WTC11 (cell line): ENCODE data around the gene PLET1. TPM values are rescaled to one million over a fixed set of nuclear protein-coding genes. Genes with fewer than 3 reads are reported as not detected.

Source experiments
- CREM ChIP-seq: sonication (generic); formaldehyde crosslinking; IDR thresholded peaks from 2 replicates; pipeline ENCODE4 v1.8.1; 2022; ENCODE audit warnings: mild to moderate bottlenecking, missing genetic modification reagents, moderate library complexity
- ESRRA ChIP-seq: sonication (generic); formaldehyde crosslinking; IDR thresholded peaks from 2 replicates; pipeline ENCODE4 v1.8.1; 2022; ENCODE audit warnings: mild to moderate bottlenecking, missing genetic modification reagents, borderline replicate concordance
- GRHL2 ChIP-seq: fragments of 250-450 bp; sonication (Bioruptor Pico); IDR thresholded peaks from 2 replicates; pipeline ENCODE4 v1.8.0; 2022; ENCODE audit warnings: mild to moderate bottlenecking, moderate library complexity; ENCODE audit not compliant: insufficient replicate concordance, severe bottlenecking
- IRF2 ChIP-seq: sonication (generic); formaldehyde crosslinking; IDR thresholded peaks from 2 replicates; pipeline ENCODE4 v1.8.0; 2022; ENCODE audit warnings: low read depth, missing genetic modification reagents, borderline replicate concordance
- KAT7 ChIP-seq: sonication (generic); formaldehyde crosslinking; IDR thresholded peaks from 2 replicates; pipeline ENCODE4 v1.8.1; 2023; ENCODE audit warnings: missing genetic modification reagents, mild to moderate bottlenecking, borderline replicate concordance
- NFYB ChIP-seq: sonication (generic); formaldehyde crosslinking; conservative IDR thresholded peaks from 2 replicates; pipeline ENCODE4 v1.8.0; 2022; ENCODE audit warnings: low read depth, missing genetic modification reagents
- NR2C2 ChIP-seq: sonication (generic); formaldehyde crosslinking; IDR thresholded peaks from 2 replicates; pipeline ENCODE4 v1.8.0; 2022; ENCODE audit warnings: mild to moderate bottlenecking, missing genetic modification reagents
- OVOL2 ChIP-seq: fragments of 250-450 bp; sonication (Bioruptor Pico); IDR thresholded peaks from 2 replicates; pipeline ENCODE4 v1.9.0; 2021; ENCODE audit warnings: mild to moderate bottlenecking, borderline replicate concordance
- RORB ChIP-seq: fragments of 250-450 bp; sonication (Bioruptor Pico); IDR thresholded peaks from 2 replicates; pipeline ENCODE4 v1.9.0; 2021; ENCODE audit warnings: mild to moderate bottlenecking
- SMAD3 ChIP-seq: sonication (generic); formaldehyde crosslinking; IDR thresholded peaks from 2 replicates; pipeline ENCODE4 v1.8.0; 2022; ENCODE audit warnings: missing genetic modification reagents, mild to moderate bottlenecking, borderline replicate concordance
- SOX15 ChIP-seq: fragments of 250-450 bp; sonication (Bioruptor Pico); IDR thresholded peaks from 2 replicates; pipeline ENCODE4 v1.9.0; 2021; ENCODE audit warnings: mild to moderate bottlenecking
- SP1 ChIP-seq: sonication (generic); formaldehyde crosslinking; conservative IDR thresholded peaks from 2 replicates; pipeline ENCODE4 v1.8.1; 2022; ENCODE audit warnings: missing genetic modification reagents
- TEAD1 ChIP-seq: sonication (generic); formaldehyde crosslinking; IDR thresholded peaks from 2 replicates; pipeline ENCODE4 v1.8.0; 2022; ENCODE audit warnings: mild to moderate bottlenecking, missing genetic modification reagents
- ZNF121 ChIP-seq: sonication (generic); formaldehyde crosslinking; IDR thresholded peaks from 2 replicates; pipeline ENCODE4 v1.8.0; 2023; ENCODE audit warnings: missing genetic modification reagents
- ZNF219 ChIP-seq: sonication (generic); formaldehyde crosslinking; IDR thresholded peaks from 2 replicates; pipeline ENCODE4 v1.8.0; 2023; ENCODE audit warnings: missing genetic modification reagents, mild to moderate bottlenecking, borderline replicate concordance
- ZNF232 ChIP-seq: sonication (generic); formaldehyde crosslinking; IDR thresholded peaks from 2 replicates; pipeline ENCODE4 v1.8.0; 2022; ENCODE audit warnings: mild to moderate bottlenecking, missing genetic modification reagents
- total RNA-seq: library from RNA; stranded (reverse); gene quantifications from 3 replicates; pipeline ENCODE4 v1.2.3, GENCODE V29; 2021
- TF ChIP-seq, protein P1 (sequence below): sonication (generic); formaldehyde crosslinking; IDR thresholded peaks from 2 replicates; pipeline ENCODE4 v1.8.1; 2023; ENCODE audit warnings: mild to moderate bottlenecking, missing genetic modification reagents
- TF ChIP-seq, protein P2 (sequence below): sonication (generic); formaldehyde crosslinking; IDR thresholded peaks from 2 replicates; pipeline ENCODE4 v1.8.0; 2022; ENCODE audit warnings: mild to moderate bottlenecking, missing genetic modification reagents
- TF ChIP-seq, protein P3 (sequence below): sonication (generic); formaldehyde crosslinking; IDR thresholded peaks from 2 replicates; pipeline ENCODE4 v1.8.0; 2022; ENCODE audit warnings: missing genetic modification reagents
- TF ChIP-seq, protein P4 (sequence below): sonication (generic); formaldehyde crosslinking; IDR thresholded peaks from 2 replicates; pipeline ENCODE4 v1.8.1; 2023; ENCODE audit warnings: mild to moderate bottlenecking, missing genetic modification reagents, moderate library complexity
- TF ChIP-seq, protein P5 (sequence below): fragments of 250-450 bp; sonication (Bioruptor Pico); conservative IDR thresholded peaks from 2 replicates; pipeline ENCODE4 v1.9.0; 2021; ENCODE audit warnings: mild to moderate bottlenecking
- TF ChIP-seq, protein P6 (sequence below): sonication (generic); formaldehyde crosslinking; IDR thresholded peaks from 2 replicates; pipeline ENCODE4 v1.8.1; 2023; ENCODE audit warnings: mild to moderate bottlenecking, missing genetic modification reagents, borderline replicate concordance
- TF ChIP-seq, protein P7 (sequence below): fragments of 250-450 bp; sonication (Bioruptor Pico); IDR thresholded peaks from 2 replicates; pipeline ENCODE4 v1.9.0; 2021; ENCODE audit warnings: mild to moderate bottlenecking
- TF ChIP-seq, protein P8 (sequence below): sonication (generic); formaldehyde crosslinking; IDR thresholded peaks from 2 replicates; pipeline ENCODE4 v1.8.1; 2022; ENCODE audit warnings: mild to moderate bottlenecking, missing genetic modification reagents, moderate library complexity, borderline replicate concordance

PLET1 gene
- total RNA-seq, 1 experiment from 2014 or later: not detected

DNA sequence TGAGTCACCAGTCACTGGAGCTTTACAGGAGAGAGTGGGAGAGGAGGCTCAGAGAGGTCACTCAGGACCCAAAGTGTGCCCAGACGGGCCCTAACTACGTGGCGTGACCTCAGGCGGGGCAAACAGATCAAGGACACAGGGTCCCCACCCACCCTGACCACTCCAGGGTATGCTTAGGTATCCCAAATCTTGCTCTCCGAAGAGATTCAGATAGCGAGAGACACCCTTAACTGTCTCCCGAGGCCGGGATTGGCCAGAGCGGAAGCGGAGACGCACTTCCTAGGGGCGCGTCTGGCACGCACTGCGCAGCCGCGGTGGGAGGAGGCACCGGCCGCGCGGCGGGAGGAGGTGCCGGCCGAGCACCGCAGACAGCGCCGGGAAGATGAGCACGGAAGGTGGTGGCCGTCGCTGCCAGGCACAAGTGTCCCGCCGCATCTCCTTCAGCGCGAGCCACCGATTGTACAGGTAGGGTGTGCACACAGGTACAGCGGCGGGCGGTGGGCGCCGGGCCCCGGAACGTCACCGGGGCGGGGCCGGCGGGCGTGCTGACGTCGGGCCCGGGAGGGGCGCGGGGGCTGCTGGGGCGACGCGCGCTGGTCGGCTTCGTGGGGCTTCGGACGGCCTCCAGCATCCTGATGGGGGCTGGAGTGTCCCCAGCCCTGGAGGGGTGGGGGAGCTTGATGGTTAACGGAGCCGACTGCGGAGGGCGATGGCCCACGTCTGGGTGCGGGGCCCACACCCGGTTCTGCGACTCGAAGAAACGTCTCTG lies 34.4 kb downstream of the PLET1 start, which contains the start of gene PTS (continued):
- TF ChIP-seq NFYB (CRISPR knock-in tag) (no peak), SOX15 (CRISPR knock-in tag) (no peak), ZNF232 (0 out of 2 replicates have a peak, but pooled peaks have one; percentile 78), TEAD1 (CRISPR knock-in tag) (0 out of 2 replicates have a peak, but pooled peaks have one; percentile 31), NR2C2 (no peak), KAT7 (0 out of 2 replicates have a peak, but pooled peaks have one; percentile 80), GRHL2 (CRISPR knock-in tag) (no peak), ESRRA (CRISPR knock-in tag) (0 out of 2 replicates have a peak, but pooled peaks have one; percentile 49), IRF2 (CRISPR knock-in tag) (no peak), SP1 (CRISPR knock-in tag) (peak; percentile 86), ZNF121 (CRISPR knock-in tag) (no peak), CREM (CRISPR knock-in tag) (peak; percentile 86; the same call in 1 of the 2 replicates), OVOL2 (CRISPR knock-in tag) (no peak), RORB (CRISPR knock-in tag) (no peak), SMAD3 (CRISPR knock-in tag) (0 out of 2 replicates have a peak, but pooled peaks have one; percentile 64), ZNF219 (no peak)
- TF ChIP-seq, protein P1, sequence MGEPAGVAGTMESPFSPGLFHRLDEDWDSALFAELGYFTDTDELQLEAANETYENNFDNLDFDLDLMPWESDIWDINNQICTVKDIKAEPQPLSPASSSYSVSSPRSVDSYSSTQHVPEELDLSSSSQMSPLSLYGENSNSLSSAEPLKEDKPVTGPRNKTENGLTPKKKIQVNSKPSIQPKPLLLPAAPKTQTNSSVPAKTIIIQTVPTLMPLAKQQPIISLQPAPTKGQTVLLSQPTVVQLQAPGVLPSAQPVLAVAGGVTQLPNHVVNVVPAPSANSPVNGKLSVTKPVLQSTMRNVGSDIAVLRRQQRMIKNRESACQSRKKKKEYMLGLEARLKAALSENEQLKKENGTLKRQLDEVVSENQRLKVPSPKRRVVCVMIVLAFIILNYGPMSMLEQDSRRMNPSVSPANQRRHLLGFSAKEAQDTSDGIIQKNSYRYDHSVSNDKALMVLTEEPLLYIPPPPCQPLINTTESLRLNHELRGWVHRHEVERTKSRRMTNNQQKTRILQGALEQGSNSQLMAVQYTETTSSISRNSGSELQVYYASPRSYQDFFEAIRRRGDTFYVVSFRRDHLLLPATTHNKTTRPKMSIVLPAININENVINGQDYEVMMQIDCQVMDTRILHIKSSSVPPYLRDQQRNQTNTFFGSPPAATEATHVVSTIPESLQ (CRISPR knock-in tag): no peak
- TF ChIP-seq, protein P2, sequence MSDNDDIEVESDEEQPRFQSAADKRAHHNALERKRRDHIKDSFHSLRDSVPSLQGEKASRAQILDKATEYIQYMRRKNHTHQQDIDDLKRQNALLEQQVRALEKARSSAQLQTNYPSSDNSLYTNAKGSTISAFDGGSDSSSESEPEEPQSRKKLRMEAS: no peak; the same call in 1 of the 2 replicates
- TF ChIP-seq, protein P3, sequence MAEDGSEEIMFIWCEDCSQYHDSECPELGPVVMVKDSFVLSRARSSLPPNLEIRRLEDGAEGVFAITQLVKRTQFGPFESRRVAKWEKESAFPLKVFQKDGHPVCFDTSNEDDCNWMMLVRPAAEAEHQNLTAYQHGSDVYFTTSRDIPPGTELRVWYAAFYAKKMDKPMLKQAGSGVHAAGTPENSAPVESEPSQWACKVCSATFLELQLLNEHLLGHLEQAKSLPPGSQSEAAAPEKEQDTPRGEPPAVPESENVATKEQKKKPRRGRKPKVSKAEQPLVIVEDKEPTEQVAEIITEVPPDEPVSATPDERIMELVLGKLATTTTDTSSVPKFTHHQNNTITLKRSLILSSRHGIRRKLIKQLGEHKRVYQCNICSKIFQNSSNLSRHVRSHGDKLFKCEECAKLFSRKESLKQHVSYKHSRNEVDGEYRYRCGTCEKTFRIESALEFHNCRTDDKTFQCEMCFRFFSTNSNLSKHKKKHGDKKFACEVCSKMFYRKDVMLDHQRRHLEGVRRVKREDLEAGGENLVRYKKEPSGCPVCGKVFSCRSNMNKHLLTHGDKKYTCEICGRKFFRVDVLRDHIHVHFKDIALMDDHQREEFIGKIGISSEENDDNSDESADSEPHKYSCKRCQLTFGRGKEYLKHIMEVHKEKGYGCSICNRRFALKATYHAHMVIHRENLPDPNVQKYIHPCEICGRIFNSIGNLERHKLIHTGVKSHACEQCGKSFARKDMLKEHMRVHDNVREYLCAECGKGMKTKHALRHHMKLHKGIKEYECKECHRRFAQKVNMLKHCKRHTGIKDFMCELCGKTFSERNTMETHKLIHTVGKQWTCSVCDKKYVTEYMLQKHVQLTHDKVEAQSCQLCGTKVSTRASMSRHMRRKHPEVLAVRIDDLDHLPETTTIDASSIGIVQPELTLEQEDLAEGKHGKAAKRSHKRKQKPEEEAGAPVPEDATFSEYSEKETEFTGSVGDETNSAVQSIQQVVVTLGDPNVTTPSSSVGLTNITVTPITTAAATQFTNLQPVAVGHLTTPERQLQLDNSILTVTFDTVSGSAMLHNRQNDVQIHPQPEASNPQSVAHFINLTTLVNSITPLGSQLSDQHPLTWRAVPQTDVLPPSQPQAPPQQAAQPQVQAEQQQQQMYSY (CRISPR knock-in tag): no peak
- TF ChIP-seq, protein P4, sequence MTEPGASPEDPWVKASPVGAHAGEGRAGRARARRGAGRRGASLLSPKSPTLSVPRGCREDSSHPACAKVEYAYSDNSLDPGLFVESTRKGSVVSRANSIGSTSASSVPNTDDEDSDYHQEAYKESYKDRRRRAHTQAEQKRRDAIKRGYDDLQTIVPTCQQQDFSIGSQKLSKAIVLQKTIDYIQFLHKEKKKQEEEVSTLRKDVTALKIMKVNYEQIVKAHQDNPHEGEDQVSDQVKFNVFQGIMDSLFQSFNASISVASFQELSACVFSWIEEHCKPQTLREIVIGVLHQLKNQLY (CRISPR knock-in tag): no peak
- TF ChIP-seq, protein P5, sequence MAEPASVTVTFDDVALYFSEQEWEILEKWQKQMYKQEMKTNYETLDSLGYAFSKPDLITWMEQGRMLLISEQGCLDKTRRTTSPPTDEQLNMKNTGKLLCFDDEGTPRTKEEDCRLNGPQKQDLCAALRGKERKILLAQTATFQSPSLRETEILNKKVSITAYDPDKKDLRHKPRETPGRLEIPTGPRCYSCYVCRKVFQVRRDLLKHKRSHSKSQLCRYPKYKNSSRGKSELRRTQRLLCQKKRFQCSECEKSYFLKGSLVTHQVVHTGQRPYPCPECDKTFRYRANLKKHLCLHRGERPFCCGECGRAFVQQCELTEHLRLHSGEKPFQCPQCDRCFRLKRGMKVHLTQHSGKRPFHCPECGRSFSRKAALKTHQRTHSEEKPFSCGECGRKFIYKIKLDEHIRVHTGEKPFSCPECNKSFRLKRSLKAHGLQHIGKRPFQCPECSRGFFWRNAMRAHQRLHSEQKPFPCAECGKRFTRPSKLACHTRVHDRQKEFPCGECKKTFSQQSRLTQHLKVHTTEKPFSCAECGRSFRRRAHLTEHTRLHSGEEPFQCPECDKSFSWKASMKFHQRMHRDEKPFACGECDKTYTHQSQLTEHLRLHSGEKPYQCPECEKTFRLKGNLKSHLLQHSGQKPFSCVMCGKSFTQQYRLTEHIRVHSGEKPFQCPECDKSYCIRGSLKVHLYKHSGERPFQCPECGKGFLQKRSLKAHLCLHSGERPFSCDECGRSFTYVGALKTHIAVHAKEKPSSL (CRISPR knock-in tag): no peak
- TF ChIP-seq, protein P6, sequence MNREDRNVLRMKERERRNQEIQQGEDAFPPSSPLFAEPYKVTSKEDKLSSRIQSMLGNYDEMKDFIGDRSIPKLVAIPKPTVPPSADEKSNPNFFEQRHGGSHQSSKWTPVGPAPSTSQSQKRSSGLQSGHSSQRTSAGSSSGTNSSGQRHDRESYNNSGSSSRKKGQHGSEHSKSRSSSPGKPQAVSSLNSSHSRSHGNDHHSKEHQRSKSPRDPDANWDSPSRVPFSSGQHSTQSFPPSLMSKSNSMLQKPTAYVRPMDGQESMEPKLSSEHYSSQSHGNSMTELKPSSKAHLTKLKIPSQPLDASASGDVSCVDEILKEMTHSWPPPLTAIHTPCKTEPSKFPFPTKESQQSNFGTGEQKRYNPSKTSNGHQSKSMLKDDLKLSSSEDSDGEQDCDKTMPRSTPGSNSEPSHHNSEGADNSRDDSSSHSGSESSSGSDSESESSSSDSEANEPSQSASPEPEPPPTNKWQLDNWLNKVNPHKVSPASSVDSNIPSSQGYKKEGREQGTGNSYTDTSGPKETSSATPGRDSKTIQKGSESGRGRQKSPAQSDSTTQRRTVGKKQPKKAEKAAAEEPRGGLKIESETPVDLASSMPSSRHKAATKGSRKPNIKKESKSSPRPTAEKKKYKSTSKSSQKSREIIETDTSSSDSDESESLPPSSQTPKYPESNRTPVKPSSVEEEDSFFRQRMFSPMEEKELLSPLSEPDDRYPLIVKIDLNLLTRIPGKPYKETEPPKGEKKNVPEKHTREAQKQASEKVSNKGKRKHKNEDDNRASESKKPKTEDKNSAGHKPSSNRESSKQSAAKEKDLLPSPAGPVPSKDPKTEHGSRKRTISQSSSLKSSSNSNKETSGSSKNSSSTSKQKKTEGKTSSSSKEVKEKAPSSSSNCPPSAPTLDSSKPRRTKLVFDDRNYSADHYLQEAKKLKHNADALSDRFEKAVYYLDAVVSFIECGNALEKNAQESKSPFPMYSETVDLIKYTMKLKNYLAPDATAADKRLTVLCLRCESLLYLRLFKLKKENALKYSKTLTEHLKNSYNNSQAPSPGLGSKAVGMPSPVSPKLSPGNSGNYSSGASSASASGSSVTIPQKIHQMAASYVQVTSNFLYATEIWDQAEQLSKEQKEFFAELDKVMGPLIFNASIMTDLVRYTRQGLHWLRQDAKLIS (CRISPR knock-in tag): no peak
- TF ChIP-seq, protein P7, sequence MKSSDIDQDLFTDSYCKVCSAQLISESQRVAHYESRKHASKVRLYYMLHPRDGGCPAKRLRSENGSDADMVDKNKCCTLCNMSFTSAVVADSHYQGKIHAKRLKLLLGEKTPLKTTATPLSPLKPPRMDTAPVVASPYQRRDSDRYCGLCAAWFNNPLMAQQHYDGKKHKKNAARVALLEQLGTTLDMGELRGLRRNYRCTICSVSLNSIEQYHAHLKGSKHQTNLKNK (CRISPR knock-in tag): no peak
- TF ChIP-seq, protein P8, sequence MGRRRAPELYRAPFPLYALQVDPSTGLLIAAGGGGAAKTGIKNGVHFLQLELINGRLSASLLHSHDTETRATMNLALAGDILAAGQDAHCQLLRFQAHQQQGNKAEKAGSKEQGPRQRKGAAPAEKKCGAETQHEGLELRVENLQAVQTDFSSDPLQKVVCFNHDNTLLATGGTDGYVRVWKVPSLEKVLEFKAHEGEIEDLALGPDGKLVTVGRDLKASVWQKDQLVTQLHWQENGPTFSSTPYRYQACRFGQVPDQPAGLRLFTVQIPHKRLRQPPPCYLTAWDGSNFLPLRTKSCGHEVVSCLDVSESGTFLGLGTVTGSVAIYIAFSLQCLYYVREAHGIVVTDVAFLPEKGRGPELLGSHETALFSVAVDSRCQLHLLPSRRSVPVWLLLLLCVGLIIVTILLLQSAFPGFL: no peak
